Activated T-cell treated with anti-CD3 and anti-CD28 coated beads, Interleukin-2, amount 50 U/mL, for 48 hours (primary cell): ENCODE results near the gene ERI3.

Source experiments
- DNase-seq, 2 experiments: peaks; one replicate each; pipeline ENCODE4 v3.0.0-alpha.2; 2020

Gene ERI3

GRCh38 chr1:44282704-44283426 is 72.2 kb downstream of the ERI3 start:
- DNase-seq = no peak

GRCh38 chr1:44281962-44282703 is 72.9 kb downstream of the ERI3 start:
- no peak for DNase-seq

GRCh38 chr1:44276901-44277300 is 78.2 kb downstream of the ERI3 start:
- DNase-seq = no peak

- no peak for DNase-seq
These were observed 79.1 kb downstream of the ERI3 start for GRCh38 chr1:44275991-44276405.

GRCh38 chr1:44275296-44275962 is 79.6 kb downstream of the ERI3 start:
- DNase-seq = no peak

- DNase-seq = no peak
These were observed 81.3 kb downstream of the ERI3 start for GRCh38 chr1:44273560-44274350.

GRCh38 chr1:44272992-44273391 is 82.1 kb downstream of the ERI3 start:
- no peak for DNase-seq

GRCh38 chr1:44271646-44272045 is 83.4 kb downstream of the ERI3 start:
- DNase-seq = no peak

- DNase-seq = no peak
These were observed 84.1 kb downstream of the ERI3 start for GRCh38 chr1:44270686-44271628.

- no peak for DNase-seq
These were observed 87.0 kb downstream of the ERI3 start for GRCh38 chr1:44268054-44268453.

- DNase-seq = no peak
These were observed 87.6 kb downstream of the ERI3 start for GRCh38 chr1:44267438-44267837.

- no peak for DNase-seq
These were observed 88.4 kb downstream of the ERI3 start for GRCh38 chr1:44266400-44267344.

- no peak for DNase-seq
These were observed 89.2 kb downstream of the ERI3 start for GRCh38 chr1:44265656-44266358.

GRCh38 chr1:44264451-44264771 is 90.6 kb downstream of the ERI3 start:
- DNase-seq = no peak

- DNase-seq = no peak
These were observed 91.2 kb downstream of the ERI3 start for GRCh38 chr1:44263568-44264450.

GRCh38 chr1:44262816-44263567 is 92.1 kb downstream of the ERI3 start:
- DNase-seq = no peak

GRCh38 chr1:44262414-44262813 is 92.6 kb downstream of the ERI3 start:
- no peak for DNase-seq

GRCh38 chr1:44261962-44262361 is 93.1 kb downstream of the ERI3 start:
- DNase-seq = no peak
